GM13976 (cell line): ENCODE results near the gene CFL1.

ENCODE experiments used
- DNase-seq: peaks from one replicate; pipeline ENCODE4 v3.0.0; 2012; ENCODE audit warnings: low spot score
- CTCF ChIP-seq: IDR thresholded peaks from 2 replicates; pipeline ENCODE4 v1.5.1; 2012; ENCODE audit warnings: borderline replicate concordance, mild to moderate bottlenecking; ENCODE audit not compliant: insufficient read depth; ENCODE audit errors: extremely low read depth, missing control alignments, control extremely low read depth
- in situ Hi-C: fragments of 300-500 bp; cut with MboI; formaldehyde crosslinking; loops from one replicate; pipeline ENCODE4 v1.12.0; 2022; ENCODE audit warnings: low sequenced_read_pairs, mixed read lengths, inconsistent platforms; ENCODE audit not compliant: unreplicated experiment

CFL1 gene

GRCh38 chr11:65883058-65883761 is 25.2 kb upstream of the CFL1 start:
- in situ Hi-C loops, result loop anchor here (5.0 kb wide), 1 partner anchor 104 kb away; no protein-coding TSS in a partner anchor
- DNase-seq, result no peak
- no peak for TF ChIP-seq CTCF

- in situ Hi-C loops, result loop anchor here (5.0 kb wide), 1 partner anchor 105 kb away; no protein-coding TSS in a partner anchor
- no peak for DNase-seq
- no peak for TF ChIP-seq CTCF
Observed at GRCh38 chr11:65882120-65883057, 24.4 kb upstream of the CFL1 start.

- TF ChIP-seq CTCF, result no peak
- no peak for DNase-seq
- in situ Hi-C loops, result loop anchor here (5.0 kb wide), 1 partner anchor 106 kb away; no protein-coding TSS in a partner anchor
Observed at GRCh38 chr11:65880844-65881421, 23.0 kb upstream of the CFL1 start.

- no peak for TF ChIP-seq CTCF
- in situ Hi-C loops, result loop anchor here (5.0 kb wide), 1 partner anchor 107 kb away; no protein-coding TSS in a partner anchor
- DNase-seq, result no peak
Observed at GRCh38 chr11:65880027-65880426, 22.0 kb upstream of the CFL1 start.

GRCh38 chr11:65879617-65880016 is 21.6 kb upstream of the CFL1 start, which contains the start of gene CTSW:
CTSW (plus strand) TSS chr11:65879837; CDS start chr11:65879855, 18 bp downstream.
- no peak for TF ChIP-seq CTCF
- in situ Hi-C loops, result loop anchor here (5.0 kb wide), 1 partner anchor 108 kb away; no protein-coding TSS in a partner anchor
- DNase-seq, result no peak

- in situ Hi-C loops, result no loop called here
- TF ChIP-seq CTCF, result no peak
- peak; percentile 98 for DNase-seq
Observed at GRCh38 chr11:65873318-65874156, 15.6 kb upstream of the CFL1 start.
